H9 (cell line): ENCODE measurements around the gene FEM1B. TPM values are rescaled to one million over a fixed set of nuclear protein-coding genes. Genes with fewer than 3 reads are reported as not detected.

Source experiments
- DNase-seq: peaks from one replicate; pipeline ENCODE4 v3.0.0-alpha.2; 2017
- H2AFZ ChIP-seq: one replicate; pipeline ENCODE4 v1.6.1; 2013; ENCODE audit warnings: mild to moderate bottlenecking, low read length, control low read depth, moderate library complexity
- H2AK5ac ChIP-seq: 2 replicates; pipeline ENCODE4 v1.6.1; 2013; ENCODE audit warnings: low read length, control low read depth, mixed read lengths; ENCODE audit not compliant: insufficient read length
- H2BK120ac ChIP-seq: one replicate; pipeline ENCODE4 v1.6.1; 2013; ENCODE audit warnings: low read depth, mild to moderate bottlenecking, low read length, control low read depth, inconsistent platforms; ENCODE audit not compliant: poor library complexity, severe bottlenecking
- H2BK12ac ChIP-seq: 2 replicates; pipeline ENCODE4 v1.6.1; 2013; ENCODE audit warnings: low read length, control low read depth, mixed read lengths, low read depth; ENCODE audit not compliant: insufficient read length
- H2BK15ac ChIP-seq: 2 replicates; pipeline ENCODE4 v1.6.1; 2013; ENCODE audit warnings: low read depth, low read length, control low read depth
- H2BK20ac ChIP-seq: one replicate; pipeline ENCODE4 v1.6.1; 2013; ENCODE audit warnings: low read depth, mild to moderate bottlenecking, low read length, control low read depth, inconsistent platforms; ENCODE audit not compliant: poor library complexity, severe bottlenecking
- H2BK5ac ChIP-seq: 2 replicates; pipeline ENCODE4 v1.6.1; 2013; ENCODE audit warnings: low read length, control low read depth, mixed read lengths; ENCODE audit not compliant: insufficient read length
- H3K14ac ChIP-seq: 2 replicates; pipeline ENCODE4 v1.6.1; 2013; ENCODE audit warnings: low read length, control low read depth; ENCODE audit not compliant: insufficient read depth
- H3K18ac ChIP-seq: 2 replicates; pipeline ENCODE4 v1.6.1; 2013; ENCODE audit warnings: low read depth, mild to moderate bottlenecking, mixed read lengths, low read length, control low read depth; ENCODE audit not compliant: insufficient read length
- H3K23ac ChIP-seq: 2 replicates; pipeline ENCODE4 v1.6.1; 2013; ENCODE audit warnings: low read length, control low read depth, mixed read lengths, low read depth; ENCODE audit not compliant: insufficient read length
- H3K23me2 ChIP-seq: 2 replicates; pipeline ENCODE4 v1.6.1; 2013; ENCODE audit warnings: low read depth, mild to moderate bottlenecking, mixed read lengths, low read length, control low read depth; ENCODE audit not compliant: insufficient read length, poor library complexity, severe bottlenecking
- H3K27ac ChIP-seq: 2 replicates; pipeline ENCODE4 v1.5.1; 2013; ENCODE audit warnings: low read length, control low read depth, mixed read lengths, low read depth; ENCODE audit not compliant: insufficient read length
- H3K27me3 ChIP-seq: 2 replicates; pipeline ENCODE4 v1.6.1; 2013; ENCODE audit warnings: low read length, control low read depth, inconsistent platforms; ENCODE audit not compliant: insufficient read depth
- H3K4ac ChIP-seq: 2 replicates; pipeline ENCODE4 v1.6.1; 2013; ENCODE audit warnings: low read depth, mild to moderate bottlenecking, control low read depth, inconsistent platforms, low read length, moderate library complexity
- H3K4me1 ChIP-seq: 2 replicates; pipeline ENCODE4 v1.6.1; 2013; ENCODE audit warnings: low read length, control low read depth, inconsistent platforms; ENCODE audit not compliant: insufficient read depth
- H3K4me2 ChIP-seq: 2 replicates; pipeline ENCODE4 v1.6.1; 2013; ENCODE audit warnings: low read length, control low read depth, mixed read lengths; ENCODE audit not compliant: insufficient read length, insufficient read depth
- H3K56ac ChIP-seq: 2 replicates; pipeline ENCODE4 v1.6.1; 2013; ENCODE audit warnings: low read depth, mild to moderate bottlenecking, mixed read lengths, low read length, control low read depth; ENCODE audit not compliant: insufficient read length
- H3K79me1 ChIP-seq: 2 replicates; pipeline ENCODE4 v1.6.1; 2013; ENCODE audit warnings: low read depth, mild to moderate bottlenecking, moderate library complexity, low read length, control low read depth, inconsistent platforms; ENCODE audit not compliant: insufficient read depth, poor library complexity, severe bottlenecking
- H3K79me2 ChIP-seq: 2 replicates; pipeline ENCODE4 v1.6.1; 2013; ENCODE audit warnings: low read length, control low read depth, inconsistent platforms; ENCODE audit not compliant: insufficient read depth
- H3K9ac ChIP-seq: 2 replicates; pipeline ENCODE4 v1.6.1; 2013; ENCODE audit warnings: low read length, control low read depth, mixed read lengths; ENCODE audit not compliant: insufficient read length; ENCODE audit errors: extremely low read depth
- H3K9me3 ChIP-seq: one replicate; pipeline ENCODE4 v1.6.1; 2013; ENCODE audit warnings: low read depth, low read length, inconsistent platforms; ENCODE audit not compliant: control insufficient read depth
- H3T11ph ChIP-seq: one replicate; pipeline ENCODE4 v1.6.1; 2013; ENCODE audit warnings: mild to moderate bottlenecking, low read length, control low read depth, inconsistent platforms
- H4K20me1 ChIP-seq: one replicate; pipeline ENCODE4 v1.6.1; 2013; ENCODE audit not compliant: control insufficient read depth, insufficient read length, insufficient read depth
- H4K5ac ChIP-seq: 2 replicates; pipeline ENCODE4 v1.6.1; 2013; ENCODE audit warnings: low read depth, mild to moderate bottlenecking, mixed read lengths, low read length, control low read depth; ENCODE audit not compliant: insufficient read length
- H4K8ac ChIP-seq: replicated peaks from 2 replicates; pipeline ENCODE4 v1.6.1; 2013; ENCODE audit warnings: low read length, control low read depth, mixed read lengths, low read depth; ENCODE audit not compliant: insufficient read length
- H4K91ac ChIP-seq: 2 replicates; pipeline ENCODE4 v1.6.1; 2013; ENCODE audit warnings: low read depth, mild to moderate bottlenecking, moderate library complexity, mixed read lengths, low read length, control low read depth; ENCODE audit not compliant: insufficient read length
- H3K27ac Mint-ChIP-seq, 3 experiments: 2 replicates in 2 of 3; 3 replicates in 1 of 3; pipeline ENCODE4 v1.8.0; 2020 to 2021; ENCODE audit warnings: mixed read lengths in 3 of 3, mild to moderate bottlenecking in 1 of 3, moderate library complexity in 1 of 3
- H3K27me3 Mint-ChIP-seq: 2 replicates; pipeline ENCODE4 v1.8.0; 2021; ENCODE audit warnings: low read depth, mild to moderate bottlenecking, moderate library complexity, mixed read lengths
- H3K36me3 Mint-ChIP-seq, 3 experiments: 2 replicates in 2 of 3; 3 replicates in 1 of 3; pipeline ENCODE4 v1.8.0; 2020 to 2021; ENCODE audit warnings: low read depth in 3 of 3, mixed read lengths in 3 of 3; ENCODE audit not compliant: insufficient read depth in 1 of 3
- H3K4me1 Mint-ChIP-seq, 2 experiments: 2 replicates each; pipeline ENCODE4 v1.8.0; 2020; ENCODE audit warnings: mixed read lengths in 2 of 2
- H3K4me3 Mint-ChIP-seq, 2 experiments: 2 replicates in 1 of 2; 3 replicates in 1 of 2; pipeline ENCODE4 v1.8.0; 2020 to 2021; ENCODE audit warnings: mild to moderate bottlenecking in 2 of 2, mixed read lengths in 2 of 2, moderate library complexity in 1 of 2
- H3K9me3 Mint-ChIP-seq, 2 experiments: 2 replicates in 1 of 2; 3 replicates in 1 of 2; pipeline ENCODE4 v1.8.0; 2020; ENCODE audit warnings: mild to moderate bottlenecking in 2 of 2, mixed read lengths in 2 of 2, moderate library complexity in 1 of 2
- WGBS: extraction: QIAGEN DNeasy Blood & Tissue Kit; methylation state at CpG from one replicate; pipeline ENCODE4 v1.1.7; 2013; ENCODE audit warnings: missing lambda C conversion rate, low lambda C conversion rate, mixed read lengths; ENCODE audit not compliant: insufficient read length; ENCODE audit errors: extremely low coverage; 5-methylcytosine and 5-hydroxymethylcytosine counted together
- total RNA-seq: library from RNA; stranded (reverse); gene quantifications from 2 replicates; pipeline ENCODE4 v1.2.1, GENCODE V29; 2021
- TF ChIP-seq, protein P1 (sequence below): fragments of 200-600 bp; sonication (generic); conservative IDR thresholded peaks from 3 replicates; pipeline ENCODE4 v1.8.0; 2021; ENCODE audit warnings: antibody characterized with exemption, mild to moderate bottlenecking

Gene FEM1B
- total RNA-seq, 1 experiment from 2014 or later: 77.9 TPM

DNA sequence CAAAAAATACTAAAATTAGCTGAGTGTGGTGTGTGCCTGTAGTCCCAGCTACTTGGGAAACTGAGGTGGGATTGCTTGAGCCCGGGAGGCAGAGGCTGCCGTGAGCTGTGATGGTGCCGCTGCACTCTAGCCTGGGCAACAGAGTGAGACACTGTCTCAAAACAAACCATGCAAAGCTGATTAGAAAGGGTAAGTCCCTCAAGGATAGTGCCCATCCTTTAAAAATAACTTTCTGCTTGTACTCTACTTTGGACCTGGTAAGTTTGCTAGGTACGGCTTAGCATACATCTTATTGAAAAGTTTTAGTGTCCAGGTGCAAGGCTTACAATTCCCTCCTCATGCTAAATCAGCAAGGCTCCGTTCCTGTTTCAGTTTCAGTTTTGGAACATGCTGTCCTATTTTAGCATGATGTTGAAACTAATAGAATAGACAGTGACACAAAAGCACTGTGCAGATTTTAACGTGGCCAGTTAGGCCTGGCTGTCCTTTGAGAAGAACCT, 21.4 kb downstream of the FEM1B start:
- no peak overlapping the region for H2BK120ac ChIP-seq
- H3K27me3 ChIP-seq: no peaks in the 10 kb centered on the region
- H3K79me2 ChIP-seq: no peaks in the 10 kb centered on the region
- H2AK5ac ChIP-seq: no peak overlapping the region
- Mint-ChIP-seq H3K9me3 (no peaks in the 10 kb centered on the region), H3K27me3 (no peaks in the 10 kb centered on the region), H3K36me3 (peaks cover 0 to 10% (median 5%) of the 10 kb centered on the region in 3 experiments; a peak in 3 of 7 replicates), H3K27ac (no peak overlapping the region), H3K4me1 (peaks cover 8 to 12% of the 10 kb centered on the region in 2 experiments), H3K4me3 (no peak overlapping the region)
- no peak for DNase-seq
- H3K14ac ChIP-seq: no peak overlapping the region
- H3K79me1 ChIP-seq: no peaks in the 10 kb centered on the region
- no peak overlapping the region for H3K27ac ChIP-seq
- H2AFZ ChIP-seq: no peak overlapping the region
- no peak overlapping the region for H2BK20ac ChIP-seq
- no peak overlapping the region for H3K4ac ChIP-seq
- no peak overlapping the region for H2BK15ac ChIP-seq
- H3K18ac ChIP-seq: no peak overlapping the region
- TF ChIP-seq, protein P1, sequence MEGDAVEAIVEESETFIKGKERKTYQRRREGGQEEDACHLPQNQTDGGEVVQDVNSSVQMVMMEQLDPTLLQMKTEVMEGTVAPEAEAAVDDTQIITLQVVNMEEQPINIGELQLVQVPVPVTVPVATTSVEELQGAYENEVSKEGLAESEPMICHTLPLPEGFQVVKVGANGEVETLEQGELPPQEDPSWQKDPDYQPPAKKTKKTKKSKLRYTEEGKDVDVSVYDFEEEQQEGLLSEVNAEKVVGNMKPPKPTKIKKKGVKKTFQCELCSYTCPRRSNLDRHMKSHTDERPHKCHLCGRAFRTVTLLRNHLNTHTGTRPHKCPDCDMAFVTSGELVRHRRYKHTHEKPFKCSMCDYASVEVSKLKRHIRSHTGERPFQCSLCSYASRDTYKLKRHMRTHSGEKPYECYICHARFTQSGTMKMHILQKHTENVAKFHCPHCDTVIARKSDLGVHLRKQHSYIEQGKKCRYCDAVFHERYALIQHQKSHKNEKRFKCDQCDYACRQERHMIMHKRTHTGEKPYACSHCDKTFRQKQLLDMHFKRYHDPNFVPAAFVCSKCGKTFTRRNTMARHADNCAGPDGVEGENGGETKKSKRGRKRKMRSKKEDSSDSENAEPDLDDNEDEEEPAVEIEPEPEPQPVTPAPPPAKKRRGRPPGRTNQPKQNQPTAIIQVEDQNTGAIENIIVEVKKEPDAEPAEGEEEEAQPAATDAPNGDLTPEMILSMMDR: no peak
- WGBS: no CpG with 5 or more reads among the region's 6 CpGs
- H4K8ac ChIP-seq: no peak overlapping the region
- H3K9me3 ChIP-seq: no peaks in the 10 kb centered on the region
- no peak overlapping the region for H2BK5ac ChIP-seq
- H4K5ac ChIP-seq: no peak overlapping the region
- no peak overlapping the region for H3K56ac ChIP-seq
- H3K4me1 ChIP-seq: no peaks in the 10 kb centered on the region
- H3K23me2 ChIP-seq: no peaks in the 10 kb centered on the region
- H4K91ac ChIP-seq: no peak overlapping the region
- H2BK12ac ChIP-seq: no peak overlapping the region
- H3K9ac ChIP-seq: no peak overlapping the region
- H3T11ph ChIP-seq: no peak overlapping the region
- no peak overlapping the region for H3K4me2 ChIP-seq
- no peak overlapping the region for H3K23ac ChIP-seq
- no peaks in the 10 kb centered on the region for H4K20me1 ChIP-seq
